PC-3 (cell line): Measurements from ENCODE around the gene BLOC1S2.

ENCODE experiments used
- EZH2 ChIP-seq: fragments of 300-600 bp; sonication (generic); IDR thresholded peaks from one replicate; pipeline ENCODE4 v1.6.1; 2017; ENCODE audit warnings: antibody characterized with exemption, mild to moderate bottlenecking, low read length; ENCODE audit not compliant: unreplicated experiment
- TF ChIP-seq, protein P1 (sequence below): fragments of 300-600 bp; sonication (generic); conservative IDR thresholded peaks from 2 replicates; pipeline ENCODE4 v1.5.1; 2017; ENCODE audit warnings: antibody characterized with exemption, low read depth, mild to moderate bottlenecking, low read length

DNA sequence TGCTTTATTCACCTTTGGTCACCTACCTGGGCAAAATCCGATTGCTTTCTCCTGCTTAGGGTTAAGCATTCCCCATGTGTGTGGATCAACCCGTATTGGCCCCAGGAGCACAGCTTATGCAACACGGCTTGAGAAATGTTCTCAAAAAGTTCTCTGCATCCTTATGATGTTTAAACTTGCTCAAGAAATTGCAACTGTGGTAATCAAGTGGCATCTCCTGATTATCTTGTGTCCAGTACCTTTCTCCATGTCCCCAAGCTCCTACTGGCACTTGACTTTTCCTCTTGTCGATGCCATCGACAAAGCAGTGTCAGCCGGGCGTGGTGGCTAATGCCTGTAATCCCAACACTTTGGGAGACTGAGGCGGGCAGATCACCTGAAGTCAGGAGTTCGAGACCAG lies 48.3 kb upstream of the BLOC1S2 start:
- TF ChIP-seq, protein P1, sequence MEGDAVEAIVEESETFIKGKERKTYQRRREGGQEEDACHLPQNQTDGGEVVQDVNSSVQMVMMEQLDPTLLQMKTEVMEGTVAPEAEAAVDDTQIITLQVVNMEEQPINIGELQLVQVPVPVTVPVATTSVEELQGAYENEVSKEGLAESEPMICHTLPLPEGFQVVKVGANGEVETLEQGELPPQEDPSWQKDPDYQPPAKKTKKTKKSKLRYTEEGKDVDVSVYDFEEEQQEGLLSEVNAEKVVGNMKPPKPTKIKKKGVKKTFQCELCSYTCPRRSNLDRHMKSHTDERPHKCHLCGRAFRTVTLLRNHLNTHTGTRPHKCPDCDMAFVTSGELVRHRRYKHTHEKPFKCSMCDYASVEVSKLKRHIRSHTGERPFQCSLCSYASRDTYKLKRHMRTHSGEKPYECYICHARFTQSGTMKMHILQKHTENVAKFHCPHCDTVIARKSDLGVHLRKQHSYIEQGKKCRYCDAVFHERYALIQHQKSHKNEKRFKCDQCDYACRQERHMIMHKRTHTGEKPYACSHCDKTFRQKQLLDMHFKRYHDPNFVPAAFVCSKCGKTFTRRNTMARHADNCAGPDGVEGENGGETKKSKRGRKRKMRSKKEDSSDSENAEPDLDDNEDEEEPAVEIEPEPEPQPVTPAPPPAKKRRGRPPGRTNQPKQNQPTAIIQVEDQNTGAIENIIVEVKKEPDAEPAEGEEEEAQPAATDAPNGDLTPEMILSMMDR = no peak
- TF ChIP-seq EZH2 = no peak
